Activated CD8-positive, alpha-beta memory T cell treated with anti-CD3 and anti-CD28 coated beads, Interleukin-2, amount 50 U/mL, for 4 hours (primary cell): Measurements from ENCODE around the gene TBC1D2B.
"Not testable (repeated sequence)": the region's sequence is repeated elsewhere in the genome, so short reads cannot be mapped to it uniquely, and the experiment has no call there.

Experiments used
- DNase-seq: peaks from one replicate; pipeline ENCODE4 v3.0.0-alpha.2; 2020

The TBC1D2B gene

GRCh38 chr15:77971875-77972274 is 105.6 kb downstream of the TBC1D2B start:
- DNase-seq: not testable (repeated sequence)

- not testable (repeated sequence) for DNase-seq
Observed at GRCh38 chr15:77970813-77971360, 106.6 kb downstream of the TBC1D2B start.

DNA sequence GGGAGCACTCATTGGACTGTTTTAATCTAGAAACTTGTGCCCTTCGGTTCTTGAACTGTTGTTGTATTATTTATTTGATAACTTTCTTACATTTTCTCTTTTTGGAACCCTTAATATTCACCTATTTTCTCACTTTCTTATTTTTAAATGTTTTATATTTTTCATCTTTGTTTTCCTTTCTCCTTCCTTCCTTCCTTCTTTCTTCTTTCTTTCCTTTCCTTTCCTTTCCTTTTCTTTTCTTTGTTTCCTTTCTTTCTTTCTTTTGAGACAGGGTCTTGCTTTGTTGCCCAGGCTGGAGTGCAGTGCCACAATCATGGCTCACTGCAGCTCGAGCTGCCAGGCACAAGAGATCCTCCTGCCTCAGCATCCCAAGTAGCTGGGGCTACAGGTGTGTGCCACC is 108.5 kb downstream of the TBC1D2B start:
- no peak for DNase-seq

DNA sequence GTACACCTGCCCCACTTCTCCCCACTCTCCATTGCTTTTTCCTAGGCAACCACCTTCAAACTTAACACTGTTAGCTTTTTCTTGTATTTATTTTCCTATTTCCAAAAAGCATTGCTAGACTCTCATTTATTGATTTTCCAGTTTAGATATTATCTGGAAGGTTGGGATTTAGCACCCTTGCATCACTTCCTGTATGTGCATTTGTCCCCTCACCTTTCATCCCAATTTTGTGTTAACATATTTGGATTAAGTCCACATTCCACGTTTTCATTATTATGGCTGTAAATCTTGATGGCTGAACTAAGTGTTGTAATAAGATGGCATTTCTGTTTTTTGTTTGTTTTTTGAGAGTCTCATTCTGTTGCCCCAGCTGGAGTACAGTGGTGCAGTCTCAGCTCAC is 109.7 kb downstream of the TBC1D2B start:
- DNase-seq: no peak

DNA sequence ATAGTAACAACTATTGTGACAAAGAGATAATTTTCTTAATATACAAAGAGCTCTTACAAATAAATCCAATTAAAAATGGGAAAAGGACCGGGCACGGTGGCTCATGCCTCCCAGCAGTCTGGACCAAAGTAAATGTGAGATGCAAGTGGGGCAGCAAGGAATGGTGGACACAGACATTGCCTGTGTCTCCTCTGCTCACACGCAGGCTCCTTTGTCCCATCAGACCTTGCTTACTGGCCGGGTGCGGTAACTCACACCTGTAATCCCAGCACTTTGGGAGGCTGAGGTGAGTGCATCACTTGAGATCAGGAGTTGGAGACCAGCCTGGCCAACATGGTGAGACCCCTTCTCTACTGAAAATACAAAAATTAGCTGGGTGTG is 110.3 kb downstream of the TBC1D2B start:
- DNase-seq: not testable (repeated sequence)

DNA sequence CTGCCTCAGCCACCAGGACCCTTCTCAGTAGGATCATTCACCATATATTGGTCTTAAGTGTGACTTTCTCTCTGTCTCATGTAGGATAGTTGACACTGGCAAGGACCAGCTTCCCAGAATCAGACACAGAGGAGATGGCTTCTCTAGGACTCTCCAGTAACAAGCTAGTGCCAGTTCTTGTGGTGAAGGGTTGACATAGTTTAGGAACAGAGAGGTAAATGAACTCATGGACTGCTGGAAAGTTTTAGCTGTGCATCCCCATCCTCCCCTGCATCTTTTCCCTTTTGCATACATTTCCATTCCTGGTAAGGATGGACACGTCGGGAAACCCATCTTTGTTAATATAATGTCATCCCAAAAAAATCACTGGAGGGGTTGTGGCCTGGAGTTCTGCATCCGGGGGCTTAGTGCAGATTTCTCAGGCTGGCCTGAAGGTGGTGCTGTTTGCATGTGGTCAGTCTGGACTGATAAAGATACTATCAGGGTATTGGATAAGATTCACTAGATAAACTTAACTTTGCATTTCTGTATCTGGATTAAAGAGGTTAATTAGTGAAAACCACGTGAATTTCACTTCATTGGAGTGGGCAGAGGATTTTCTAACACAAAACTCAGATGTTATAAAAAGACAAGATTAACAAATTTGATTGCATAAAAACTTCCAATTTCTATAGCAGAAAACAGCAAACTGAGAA is 110.8 kb downstream of the TBC1D2B start:
- DNase-seq: peak; percentile 61

GRCh38 chr15:77964193-77964592 is 113.3 kb downstream of the TBC1D2B start:
- DNase-seq: no peak

DNA sequence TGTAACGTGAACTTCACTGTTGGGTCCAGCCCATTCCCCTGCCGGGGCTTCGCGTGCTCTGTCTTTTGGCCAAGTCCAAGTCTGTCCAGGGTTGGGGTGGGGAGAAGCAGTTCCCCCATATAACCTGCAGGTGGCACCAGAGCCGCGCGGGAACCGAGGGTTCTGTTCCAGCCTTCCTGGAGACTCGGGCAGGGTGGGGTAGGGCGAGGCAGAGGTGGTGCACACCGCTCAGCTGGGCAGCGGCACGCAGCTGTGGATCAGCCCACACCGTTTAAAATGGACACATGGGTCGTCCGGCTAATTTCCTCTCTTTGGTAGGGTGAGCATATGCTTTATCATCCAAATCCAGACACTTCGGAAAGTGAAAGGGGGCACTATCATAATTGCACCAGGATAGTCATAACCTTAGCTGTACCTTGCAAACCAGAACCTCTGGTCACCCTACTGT is 118.1 kb downstream of the TBC1D2B start:
- DNase-seq: peak; percentile 76

DNA sequence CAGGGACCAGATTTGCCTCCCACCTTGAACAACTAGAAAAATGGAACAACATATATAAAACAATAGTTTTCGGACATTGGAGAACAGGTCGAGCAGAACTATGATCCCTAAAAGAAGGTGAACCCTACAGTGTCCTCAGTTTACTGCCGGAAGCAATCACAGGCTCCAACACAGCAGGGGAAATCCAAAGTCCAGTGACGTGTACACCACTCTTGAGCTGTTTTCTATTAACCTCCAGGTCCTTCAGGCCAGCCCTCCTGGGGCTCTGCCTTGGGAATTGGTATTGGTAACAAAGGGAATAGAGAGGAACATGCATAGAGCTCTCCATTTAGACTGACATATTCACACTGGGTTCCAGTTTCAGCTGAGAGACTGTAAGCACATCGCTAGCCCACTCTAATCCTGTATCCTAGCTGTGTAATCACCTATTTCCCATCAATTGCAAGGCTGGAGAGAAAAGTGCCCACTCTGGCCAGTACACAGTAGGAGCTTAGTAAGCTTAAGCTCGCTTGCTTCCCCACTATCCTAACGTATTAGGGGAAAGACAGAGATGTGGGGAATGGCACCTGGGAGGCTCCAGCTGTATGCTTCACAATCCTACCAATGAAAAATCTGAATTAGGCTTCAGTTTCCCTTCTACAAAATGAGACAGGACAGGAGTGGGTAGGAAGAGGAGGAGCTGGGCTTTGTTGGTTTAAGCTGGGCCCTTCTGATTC is 118.6 kb downstream of the TBC1D2B start:
- not testable (repeated sequence) for DNase-seq

GRCh38 chr15:77958021-77958420 is 119.5 kb downstream of the TBC1D2B start:
- DNase-seq: not testable (repeated sequence)

DNA sequence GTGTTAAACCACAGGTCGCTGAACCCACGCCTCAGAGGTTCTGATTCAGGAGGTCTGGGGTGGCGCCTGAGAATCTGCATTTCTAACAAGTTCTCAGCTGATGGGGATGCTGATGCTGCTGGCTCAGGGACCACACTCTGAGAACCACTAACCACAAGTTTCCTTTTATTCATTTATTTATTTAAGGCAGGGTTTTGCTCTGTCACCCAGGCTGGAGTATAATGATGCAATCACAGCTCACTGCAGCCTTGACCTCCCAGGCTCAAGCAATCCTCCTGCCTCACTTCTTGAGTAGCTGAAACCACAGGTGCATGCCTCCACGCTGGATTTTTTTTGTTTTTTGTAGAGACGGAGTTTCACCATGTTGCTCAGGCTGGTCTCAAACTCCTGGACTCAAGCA is 123.6 kb downstream of the TBC1D2B start:
- DNase-seq: not testable (repeated sequence)

DNA sequence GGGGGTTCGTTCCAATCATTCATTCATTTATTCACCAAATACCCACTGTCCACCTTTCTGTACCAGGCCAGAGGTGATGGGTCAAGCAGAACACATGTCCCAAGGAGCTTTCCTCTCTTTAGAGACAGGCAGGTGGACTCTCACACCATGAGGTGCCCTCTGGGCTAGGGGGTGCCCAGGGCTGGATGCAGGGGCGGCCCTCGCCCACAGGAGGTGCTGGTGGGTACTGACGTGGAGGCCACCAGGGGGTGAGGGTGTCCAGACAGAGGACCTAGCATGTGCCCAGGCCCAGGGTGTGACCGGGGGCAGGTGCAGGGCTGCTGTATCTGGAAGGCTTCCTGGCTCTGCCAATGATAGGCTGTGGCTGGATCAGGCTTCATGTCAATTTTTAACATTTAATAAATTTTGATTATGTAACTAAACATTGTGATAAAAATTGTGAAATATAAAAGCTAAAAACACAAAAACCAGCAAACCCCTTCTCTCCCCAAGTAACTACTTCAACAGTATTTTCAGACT is 124.5 kb downstream of the TBC1D2B start:
- DNase-seq: not testable (repeated sequence)

DNA sequence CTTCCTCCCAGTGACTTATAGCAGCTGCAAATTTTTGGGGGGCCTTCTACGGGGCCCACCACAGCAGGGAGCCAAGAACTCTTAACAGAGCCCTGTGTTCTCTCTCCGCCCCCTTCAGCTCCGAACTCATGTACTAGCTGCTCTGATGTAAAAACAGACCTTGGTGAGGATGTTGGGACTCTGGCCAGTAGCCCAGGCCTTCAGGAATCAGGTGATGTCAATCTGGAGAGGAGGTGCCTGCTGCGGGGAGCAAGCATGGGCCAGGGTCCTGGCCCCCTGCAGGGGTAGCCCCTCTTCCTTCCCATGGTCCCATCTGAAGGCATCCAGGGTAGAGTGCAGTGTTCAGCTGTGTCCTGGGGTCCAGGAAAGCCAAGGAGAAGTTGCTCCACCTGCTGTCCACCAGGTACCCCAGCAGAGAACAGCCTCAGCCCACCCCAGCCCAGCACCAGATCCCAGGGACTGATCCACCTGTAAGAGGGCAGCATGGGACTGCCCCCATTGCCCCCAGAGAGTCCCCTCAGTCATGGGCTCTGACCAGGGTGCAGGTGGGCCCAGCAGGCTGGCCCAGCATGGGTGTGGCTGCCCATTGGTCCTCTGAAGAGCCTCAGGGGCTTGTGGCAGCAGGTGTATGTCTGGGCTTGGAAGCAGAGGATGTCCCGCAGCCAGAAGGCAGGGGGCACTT is 126.3 kb downstream of the TBC1D2B start:
- not testable (repeated sequence) for DNase-seq

GRCh38 chr15:77950470-77950869 is 127.0 kb downstream of the TBC1D2B start:
- not testable (repeated sequence) for DNase-seq

GRCh38 chr15:77945566-77945965 is 131.9 kb downstream of the TBC1D2B start:
- DNase-seq: no peak
